HEK293T (cell line): ENCODE results near the gene PAPOLG.

Experiments used
- ELF4 ChIP-seq: fragments of 450-650 bp; IDR thresholded peaks from 2 replicates; pipeline ENCODE4 v1.6.1; 2017; ENCODE audit warnings: antibody characterized with exemption
- FOXK2 ChIP-seq: fragments of 450-650 bp; IDR thresholded peaks from 2 replicates; pipeline ENCODE4 v1.6.1; 2016; ENCODE audit warnings: mild to moderate bottlenecking
- FOXM1 ChIP-seq: fragments of 450-650 bp; IDR thresholded peaks from 2 replicates; pipeline ENCODE4 v1.6.1; 2017; ENCODE audit warnings: mild to moderate bottlenecking, borderline replicate concordance
- HDGF ChIP-seq: fragments of 450-650 bp; IDR thresholded peaks from 2 replicates; pipeline ENCODE4 v1.6.1; 2017; ENCODE audit warnings: antibody characterized with exemption, borderline replicate concordance
- LEF1 ChIP-seq: fragments of 450-650 bp; IDR thresholded peaks from 2 replicates; pipeline ENCODE4 v1.6.1; 2017; ENCODE audit warnings: mild to moderate bottlenecking, borderline replicate concordance
- SP1 ChIP-seq: fragments of 450-650 bp; IDR thresholded peaks from 2 replicates; pipeline ENCODE4 v1.6.1; 2017
- SUZ12 ChIP-seq: fragments of 450-650 bp; IDR thresholded peaks from 2 replicates; pipeline ENCODE4 v1.6.1; 2016; ENCODE audit warnings: mild to moderate bottlenecking
- TARDBP ChIP-seq: fragments of 450-650 bp; IDR thresholded peaks from 2 replicates; pipeline ENCODE4 v1.6.1; 2016

DNA sequence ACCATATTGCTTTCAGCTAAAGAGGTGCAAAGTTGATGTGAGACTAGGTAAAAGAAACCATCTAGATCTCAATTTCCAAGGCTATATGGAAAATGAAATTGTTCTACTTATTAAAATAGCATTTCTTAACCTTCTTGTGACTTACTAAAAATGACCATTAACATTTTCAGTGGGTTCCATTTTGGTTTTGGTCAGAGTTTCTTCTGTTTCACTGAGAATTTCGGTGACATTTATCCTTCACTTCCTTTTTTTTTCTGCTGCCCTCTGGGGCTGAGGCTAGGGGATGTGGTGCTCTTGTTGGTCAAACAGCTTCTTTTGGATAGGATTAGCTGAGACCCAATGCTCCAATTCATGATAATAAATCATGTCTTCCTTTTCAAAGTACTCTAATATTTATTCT, 81.1 kb downstream of the PAPOLG start:
- TF ChIP-seq SUZ12 (no peak), FOXK2 (no peak), LEF1 (no peak), SP1 (no peak), ELF4 (no peak), HDGF (no peak), FOXM1 (no peak), TARDBP (no peak)
